Tibial nerve (tissue), 4 donors: Measurements from ENCODE around the gene BCAR1. TPM values are rescaled to one million over a fixed set of nuclear protein-coding genes. Genes with fewer than 3 reads are reported as not detected.

ENCODE experiments used
- DNase-seq, 2 donors: peaks; one replicate each; pipeline ENCODE4 v3.0.0-alpha.2; 2019; ENCODE audit warnings: low spot score in 2 of 2
- H3K27ac ChIP-seq, 4 donors: fragments of 200-600 bp; sonication (generic) in 3 of 4; one replicate each; pipeline ENCODE4 v1.5.1; 2017 to 2019; ENCODE audit warnings: mild to moderate bottlenecking in 1 of 4
- H3K27me3 ChIP-seq, 2 donors: fragments of 200-600 bp; sonication (generic) in 1 of 2; one replicate each; pipeline versions ENCODE4 v1.5.1 to v1.6.0; 2017 to 2019
- H3K36me3 ChIP-seq, 3 donors: fragments of 200-600 bp; sonication (generic); one replicate each; pipeline ENCODE4 v1.5.1; 2018 to 2019
- H3K4me1 ChIP-seq, 4 donors: fragments of 200-600 bp; sonication (generic) in 3 of 4; one replicate each; pipeline ENCODE4 v1.5.1; 2017 to 2019
- H3K4me3 ChIP-seq, 4 donors: fragments of 200-600 bp; sonication (generic) in 3 of 4; one replicate each; pipeline ENCODE4 v1.5.1; 2017 to 2019; ENCODE audit warnings: mild to moderate bottlenecking in 1 of 4, moderate library complexity in 1 of 4
- H3K9me3 ChIP-seq, 4 donors: fragments of 200-600 bp; sonication (generic) in 3 of 4; one replicate each; pipeline ENCODE4 v1.5.1; 2017 to 2019
- CTCF ChIP-seq, 5 experiments: fragments of 200-600 bp in 3 of 5; fragments of 450-650 bp in 2 of 5; sonication (generic) in 3 of 5; IDR thresholded peaks; one replicate each; pipeline ENCODE4 v1.5.1; 2016 to 2019; ENCODE audit warnings: antibody characterized with exemption in 5 of 5, mild to moderate bottlenecking in 3 of 5, moderate library complexity in 2 of 5
- EP300 ChIP-seq, 2 donors: sonication (generic); formaldehyde crosslinking; IDR thresholded peaks; one replicate each; pipeline ENCODE4 v1.6.1; 2017; ENCODE audit warnings: antibody characterized with exemption in 2 of 2, mild to moderate bottlenecking in 1 of 2
- POLR2A ChIP-seq, 2 donors: fragments of 450-650 bp; IDR thresholded peaks; one replicate each; pipeline ENCODE4 v1.6.1; 2017; ENCODE audit warnings: antibody characterized with exemption in 2 of 2, mild to moderate bottlenecking in 2 of 2, moderate library complexity in 2 of 2
- WGBS, 2 donors: methylation state at CpG; one replicate each; pipeline ENCODE4 v1.1.5; 2018; 5-methylcytosine and 5-hydroxymethylcytosine counted together
- total RNA-seq, 4 donors: library from RNA; depleted of rRNA; stranded (reverse); fragments of >200 nt; gene quantifications; one replicate each; pipeline ENCODE4 v1.1.0, GENCODE V29; 2016

Gene BCAR1
- total RNA-seq, 4 donors from 2014 or later, result 41.0 to 57.3 (median 42.9) TPM

- H3K27ac ChIP-seq, result no peak overlapping the region
- no peak overlapping the region for H3K4me3 ChIP-seq
- H3K36me3 ChIP-seq, result no peaks in the 10 kb centered on the region
- H3K27me3 ChIP-seq, result peaks cover 0 to 26% of the 10 kb centered on the region in 2 donors
- TF ChIP-seq EP300 (IDR thresholded peaks at IDR 0.05) (no peak), CTCF (IDR thresholded peaks at IDR 0.05) (no peak), POLR2A (IDR thresholded peaks at IDR 0.05) (no peak)
- peaks cover 0 to 4% (median 0%) of the 10 kb centered on the region in 4 donors for H3K4me1 ChIP-seq
- no peak for DNase-seq
- no peaks in the 10 kb centered on the region for H3K9me3 ChIP-seq
- WGBS, 2 donors, result 88 to 90% methylated on average over 4 of the region's 4 CpGs
These were observed 58.2 kb downstream of the BCAR1 start for GRCh38 chr16:75193265-75193650.

- WGBS, 2 donors, result 94 to 95% methylated on average over 21 of the region's 21 CpGs
- DNase-seq, result no peak
These were observed 58.7 kb downstream of the BCAR1 start for GRCh38 chr16:75192606-75193264.

GRCh38 chr16:75189638-75190245 is 61.7 kb downstream of the BCAR1 start:
- no peak overlapping the region for H3K4me3 ChIP-seq
- no peaks in the 10 kb centered on the region for H3K27me3 ChIP-seq
- peaks cover 0 to 14% (median 0%) of the 10 kb centered on the region in 4 donors for H3K9me3 ChIP-seq
- H3K4me1 ChIP-seq, result no peaks in the 10 kb centered on the region
- H3K27ac ChIP-seq, result no peak overlapping the region
- WGBS, 2 donors, result 69 to 77% methylated on average over 8 of the region's 8 CpGs
- TF ChIP-seq POLR2A (IDR thresholded peaks at IDR 0.05), result no peak
- no peak for TF ChIP-seq EP300 (IDR thresholded peaks at IDR 0.05)
- TF ChIP-seq CTCF (IDR thresholded peaks at IDR 0.05), result no peak
- no peak for DNase-seq
- H3K36me3 ChIP-seq, result no peaks in the 10 kb centered on the region

More at GRCh38 chr16:75192606-75193264, 58.7 kb downstream of the BCAR1 start:
- Histone ChIP-seq H3K9me3 (peaks cover 0 to 2% (median 0%) of the 10 kb centered on the region in 4 donors), H3K27me3 (peaks cover 0 to 21% of the 10 kb centered on the region in 2 donors), H3K4me3 (no peak overlapping the region), H3K4me1 (no peaks in the 10 kb centered on the region), H3K36me3 (no peaks in the 10 kb centered on the region), H3K27ac (no peak overlapping the region)
- TF ChIP-seq CTCF (IDR thresholded peaks at IDR 0.05) (no peak), POLR2A (IDR thresholded peaks at IDR 0.05) (no peak), EP300 (IDR thresholded peaks at IDR 0.05) (no peak)

GRCh38 chr16:75188832-75189477 is 62.5 kb downstream of the BCAR1 start:
- no peak overlapping the region for H3K27ac ChIP-seq
- WGBS, 2 donors, result 74 to 84% methylated on average over 14 of the region's 14 CpGs
- H3K9me3 ChIP-seq, result peaks cover 0 to 14% (median 0%) of the 10 kb centered on the region in 4 donors
- no peaks in the 10 kb centered on the region for H3K27me3 ChIP-seq
- H3K4me3 ChIP-seq, result no peak overlapping the region
- no peaks in the 10 kb centered on the region for H3K36me3 ChIP-seq
- no peak for TF ChIP-seq CTCF (IDR thresholded peaks at IDR 0.05)
- TF ChIP-seq EP300 (IDR thresholded peaks at IDR 0.05), result no peak
- no peak for TF ChIP-seq POLR2A (IDR thresholded peaks at IDR 0.05)
- no peaks in the 10 kb centered on the region for H3K4me1 ChIP-seq
- DNase-seq, result no peak

- no peak overlapping the region for H3K27ac ChIP-seq
- no peaks in the 10 kb centered on the region for H3K27me3 ChIP-seq
- no peaks in the 10 kb centered on the region for H3K4me1 ChIP-seq
- no peaks in the 10 kb centered on the region for H3K36me3 ChIP-seq
- 34 to 35% methylated on average over 3 of the region's 3 CpGs for WGBS, 2 donors
- TF ChIP-seq POLR2A (IDR thresholded peaks at IDR 0.05) (no peak), CTCF (IDR thresholded peaks at IDR 0.05) (no peak), EP300 (IDR thresholded peaks at IDR 0.05) (no peak)
- H3K9me3 ChIP-seq, result peaks cover 0 to 25% (median 3%) of the 10 kb centered on the region in 4 donors
- DNase-seq, result no peak
- no peak overlapping the region for H3K4me3 ChIP-seq
These were observed 69.8 kb downstream of the BCAR1 start for GRCh38 chr16:75181630-75182029.
